ENCODE data around the gene CENPK.

DNA sequence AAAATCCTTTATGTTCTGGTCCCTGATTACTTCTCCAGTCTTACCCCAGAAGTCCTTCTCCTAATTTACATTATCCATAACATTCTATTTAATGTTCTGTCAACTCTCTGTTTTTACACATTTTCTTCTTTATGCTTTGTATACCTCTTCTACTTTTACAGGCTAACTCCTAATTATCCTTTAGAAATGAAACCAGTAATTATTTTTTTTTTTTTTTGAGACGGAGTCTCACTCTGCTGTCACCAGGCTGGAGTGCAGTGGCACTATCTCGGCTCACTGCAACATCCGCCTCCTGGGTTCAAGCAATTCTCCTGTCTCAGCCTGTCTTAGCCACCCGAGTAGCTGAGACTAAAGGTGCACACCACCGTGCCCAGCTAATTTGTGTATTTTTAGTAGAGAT lies 9.0 kb downstream of the CENPK start:
- TF ChIP-seq POLR2AphosphoS5 (IDR thresholded peaks at IDR 0.05; ENCODE audit: low read depth, low read length): no peak
- TF ChIP-seq, protein P1, sequence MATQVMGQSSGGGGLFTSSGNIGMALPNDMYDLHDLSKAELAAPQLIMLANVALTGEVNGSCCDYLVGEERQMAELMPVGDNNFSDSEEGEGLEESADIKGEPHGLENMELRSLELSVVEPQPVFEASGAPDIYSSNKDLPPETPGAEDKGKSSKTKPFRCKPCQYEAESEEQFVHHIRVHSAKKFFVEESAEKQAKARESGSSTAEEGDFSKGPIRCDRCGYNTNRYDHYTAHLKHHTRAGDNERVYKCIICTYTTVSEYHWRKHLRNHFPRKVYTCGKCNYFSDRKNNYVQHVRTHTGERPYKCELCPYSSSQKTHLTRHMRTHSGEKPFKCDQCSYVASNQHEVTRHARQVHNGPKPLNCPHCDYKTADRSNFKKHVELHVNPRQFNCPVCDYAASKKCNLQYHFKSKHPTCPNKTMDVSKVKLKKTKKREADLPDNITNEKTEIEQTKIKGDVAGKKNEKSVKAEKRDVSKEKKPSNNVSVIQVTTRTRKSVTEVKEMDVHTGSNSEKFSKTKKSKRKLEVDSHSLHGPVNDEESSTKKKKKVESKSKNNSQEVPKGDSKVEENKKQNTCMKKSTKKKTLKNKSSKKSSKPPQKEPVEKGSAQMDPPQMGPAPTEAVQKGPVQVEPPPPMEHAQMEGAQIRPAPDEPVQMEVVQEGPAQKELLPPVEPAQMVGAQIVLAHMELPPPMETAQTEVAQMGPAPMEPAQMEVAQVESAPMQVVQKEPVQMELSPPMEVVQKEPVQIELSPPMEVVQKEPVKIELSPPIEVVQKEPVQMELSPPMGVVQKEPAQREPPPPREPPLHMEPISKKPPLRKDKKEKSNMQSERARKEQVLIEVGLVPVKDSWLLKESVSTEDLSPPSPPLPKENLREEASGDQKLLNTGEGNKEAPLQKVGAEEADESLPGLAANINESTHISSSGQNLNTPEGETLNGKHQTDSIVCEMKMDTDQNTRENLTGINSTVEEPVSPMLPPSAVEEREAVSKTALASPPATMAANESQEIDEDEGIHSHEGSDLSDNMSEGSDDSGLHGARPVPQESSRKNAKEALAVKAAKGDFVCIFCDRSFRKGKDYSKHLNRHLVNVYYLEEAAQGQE (IDR thresholded peaks at IDR 0.05; ENCODE audit: insufficient read depth in 1 of 2, low read depth in 2 of 2, low read length in 2 of 2): no peak

Data from PFSK-1 (cell line).